HG02623 (cell line): Measurements from ENCODE around the gene TP53TG5.

Experiments used
- ATAC-seq: cut with Tn5 transposase; IDR thresholded peaks from one replicate; pipeline ENCODE4 v1.9.1; 2021; ENCODE audit warnings: moderate library complexity; ENCODE audit not compliant: unreplicated experiment

The TP53TG5 gene

DNA sequence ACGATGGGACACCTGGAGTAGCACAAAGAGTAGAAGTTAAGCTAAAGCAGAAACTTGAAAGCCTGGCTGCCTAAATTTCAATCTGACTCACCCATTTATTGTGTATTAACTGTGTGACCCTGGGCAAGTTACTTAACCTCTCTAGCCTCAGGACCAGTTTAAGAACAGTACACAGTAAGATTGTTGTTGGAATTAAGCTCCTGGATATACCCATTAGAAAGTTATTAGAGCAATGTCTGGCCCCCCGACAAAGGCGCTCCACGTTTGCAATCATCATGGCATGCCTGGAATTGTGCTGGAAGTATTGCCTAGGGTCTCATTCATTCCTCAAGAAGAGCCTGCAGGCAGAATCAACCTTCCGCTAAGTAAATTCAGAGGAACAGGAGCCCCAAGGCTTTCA, 31.3 kb downstream of the TP53TG5 start:
- no peak for ATAC-seq

GRCh38 chr20:45346291-45346718, 31.8 kb downstream of the TP53TG5 start:
- ATAC-seq = no peak

DNA sequence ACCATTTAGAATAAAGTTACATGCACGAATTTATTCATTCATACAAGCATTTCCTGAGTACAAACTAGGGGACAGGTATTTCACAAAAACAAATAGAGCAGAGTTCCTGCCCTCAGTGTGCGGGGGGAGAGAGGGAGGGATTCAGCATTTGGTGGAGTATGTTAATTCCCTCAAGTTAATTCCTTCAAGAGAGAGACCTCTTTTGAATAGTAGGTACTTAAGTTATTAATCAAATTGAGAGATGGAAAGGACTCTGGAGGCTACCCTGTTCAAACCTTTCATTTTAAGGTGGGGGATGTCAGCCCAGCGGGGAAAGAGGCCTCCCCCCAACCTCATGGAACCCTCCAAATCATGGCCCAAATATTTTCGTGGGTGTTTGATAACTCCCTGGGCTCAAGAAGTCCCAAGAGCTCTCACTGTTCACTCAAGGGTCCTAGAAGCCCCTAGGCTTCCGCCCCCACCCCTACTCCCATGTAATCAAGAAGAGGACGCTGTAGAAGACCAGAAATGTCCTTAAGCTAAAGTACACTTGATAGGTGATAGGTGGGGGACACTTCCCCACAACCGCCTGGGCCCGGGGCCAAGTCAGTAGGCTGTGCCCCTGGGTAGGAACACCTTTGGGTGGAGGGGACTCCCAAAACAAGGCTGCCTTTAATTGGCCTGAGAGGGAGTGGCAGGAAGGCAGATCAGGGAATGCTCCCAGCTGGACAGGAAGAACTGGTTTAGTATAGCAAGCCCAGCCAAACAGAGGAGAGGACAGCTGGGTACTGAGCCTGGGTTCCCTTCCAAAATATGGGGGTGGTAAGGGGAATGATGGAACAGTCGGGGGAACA, 32.8 kb downstream of the TP53TG5 start:
- no peak for ATAC-seq

DNA sequence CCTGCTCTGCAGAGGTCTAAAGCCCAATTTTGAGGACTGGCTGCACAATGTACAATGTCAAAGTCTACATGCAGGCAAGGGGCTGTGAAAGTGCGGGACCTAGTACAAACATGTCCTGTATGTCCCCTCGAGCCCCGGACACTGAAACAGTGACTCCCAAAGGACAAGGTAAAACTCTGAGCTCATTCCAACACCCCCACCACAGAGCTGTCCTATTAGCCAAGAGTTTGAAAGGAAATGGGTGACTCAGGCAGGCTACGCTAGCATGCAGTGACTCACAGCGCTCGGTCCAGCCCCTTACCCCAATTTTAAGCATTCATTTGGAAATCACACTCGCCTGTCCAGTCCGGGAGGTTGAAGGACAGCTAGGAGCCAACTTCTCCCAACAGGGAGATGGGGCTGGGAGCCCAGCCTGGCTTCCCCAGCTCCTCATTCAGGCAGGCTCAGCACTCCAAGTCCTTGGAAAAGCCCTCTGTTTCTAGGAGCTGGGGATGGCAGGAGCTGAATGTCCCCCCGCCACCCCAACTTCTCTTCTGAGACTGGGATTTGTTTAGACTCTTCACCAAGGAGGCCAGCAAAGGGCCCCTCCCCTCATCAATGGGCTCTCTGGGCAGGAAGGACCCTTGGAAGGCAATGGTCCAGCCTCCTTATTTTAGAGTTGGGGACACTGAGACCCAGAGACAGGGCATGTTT, 33.8 kb downstream of the TP53TG5 start:
- ATAC-seq = no peak

DNA sequence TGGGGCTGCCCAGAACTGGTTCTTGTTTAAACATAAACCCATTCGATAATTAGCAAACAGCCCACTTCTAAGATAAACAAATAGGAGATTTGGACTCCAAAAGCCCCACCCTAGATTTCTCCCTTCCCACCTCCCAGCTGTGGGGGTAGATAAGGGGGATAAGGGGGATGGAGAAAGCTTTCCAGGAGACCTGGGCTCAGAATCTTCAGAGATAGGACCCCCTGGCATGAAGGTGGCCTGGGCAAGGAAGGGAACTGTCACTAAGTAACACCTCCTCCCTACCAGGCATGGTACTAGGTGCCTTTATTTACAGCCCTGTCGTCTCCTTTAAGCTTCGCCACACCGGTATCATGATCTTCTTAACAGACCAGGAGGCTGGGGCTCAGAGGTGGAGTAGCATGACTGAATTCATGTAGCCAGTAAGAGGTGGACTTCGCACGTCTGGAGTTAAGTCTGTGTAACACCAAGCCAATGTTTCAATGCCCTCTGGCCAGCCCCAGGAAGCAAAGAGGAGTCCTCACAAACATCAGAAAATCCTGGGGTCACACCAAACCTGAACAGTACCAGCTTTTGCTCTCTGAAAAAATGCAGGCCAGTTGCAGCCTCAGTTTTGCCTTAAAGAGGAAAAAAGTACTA, 34.5 kb downstream of the TP53TG5 start:
- ATAC-seq = no peak

- ATAC-seq = no peak
Observed at GRCh38 chr20:45342855-45343531, 35.1 kb downstream of the TP53TG5 start.

GRCh38 chr20:45341939-45342854, 35.9 kb downstream of the TP53TG5 start:
- no peak for ATAC-seq

DNA sequence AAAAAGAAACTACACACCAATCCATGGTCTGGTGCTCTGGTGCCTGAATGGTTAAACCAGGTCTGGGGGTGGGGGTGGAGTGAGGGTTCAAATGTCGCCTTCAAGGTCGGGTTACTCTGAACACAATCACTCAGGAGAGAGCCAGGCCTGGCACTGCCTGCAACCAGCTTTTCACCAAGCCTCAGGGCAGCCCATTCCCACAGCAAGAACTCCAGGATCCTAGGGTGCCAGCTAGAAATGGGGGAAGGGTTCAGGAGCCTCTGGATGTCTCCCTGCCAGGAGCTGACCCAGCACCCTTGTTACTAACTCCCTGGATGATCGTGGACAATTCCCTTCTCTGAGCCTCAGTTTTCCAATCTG, 36.6 kb downstream of the TP53TG5 start:
- ATAC-seq = no peak

DNA sequence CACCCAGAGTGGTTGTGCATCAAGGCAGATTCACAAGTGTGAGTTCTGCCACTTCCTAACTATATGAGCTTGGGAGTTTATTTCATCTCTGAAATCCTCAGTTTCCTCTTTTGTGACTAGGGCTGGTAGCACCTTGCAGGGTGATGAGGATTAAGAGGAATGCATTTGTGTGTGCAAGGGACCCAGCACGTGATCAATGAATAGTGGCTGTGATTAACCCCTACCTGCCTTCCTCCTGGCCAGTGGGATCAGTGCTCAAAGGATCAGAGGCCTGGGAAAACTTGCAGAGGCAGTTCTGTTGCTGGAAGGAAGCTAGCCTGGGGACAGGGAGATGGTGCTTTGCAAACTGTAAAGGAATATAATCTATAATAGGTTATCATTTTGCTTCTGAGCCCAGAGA, 37.2 kb downstream of the TP53TG5 start:
- ATAC-seq = no peak

DNA sequence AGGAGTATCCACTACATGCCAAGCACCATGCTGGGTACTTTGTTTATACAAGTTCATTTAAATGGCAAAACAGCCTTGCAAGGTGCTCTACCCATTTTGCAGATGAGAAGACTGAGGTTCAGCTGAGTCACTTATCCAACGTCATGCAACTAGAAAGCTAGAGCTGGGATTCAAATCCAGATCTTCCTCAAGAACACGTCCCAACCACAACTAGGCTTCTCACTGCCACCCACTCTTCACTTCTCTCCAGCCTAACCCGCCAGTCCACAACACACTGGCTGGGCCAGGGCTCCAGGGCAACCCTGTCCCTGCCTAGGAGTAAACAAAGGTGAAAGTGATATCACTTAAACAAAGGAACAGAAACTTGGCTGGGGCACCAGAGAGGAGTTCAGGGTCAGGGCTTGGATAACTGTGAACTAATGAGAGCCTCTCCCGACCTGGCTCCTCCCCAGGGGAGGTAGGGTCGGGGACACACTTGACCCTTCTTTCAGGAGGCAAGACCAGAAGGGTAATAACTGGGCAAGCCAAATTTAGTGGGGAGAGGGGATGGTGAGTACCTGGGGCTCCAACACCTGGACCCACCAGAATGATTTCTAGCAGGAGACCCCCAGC, 37.8 kb downstream of the TP53TG5 start:
- no peak for ATAC-seq

DNA sequence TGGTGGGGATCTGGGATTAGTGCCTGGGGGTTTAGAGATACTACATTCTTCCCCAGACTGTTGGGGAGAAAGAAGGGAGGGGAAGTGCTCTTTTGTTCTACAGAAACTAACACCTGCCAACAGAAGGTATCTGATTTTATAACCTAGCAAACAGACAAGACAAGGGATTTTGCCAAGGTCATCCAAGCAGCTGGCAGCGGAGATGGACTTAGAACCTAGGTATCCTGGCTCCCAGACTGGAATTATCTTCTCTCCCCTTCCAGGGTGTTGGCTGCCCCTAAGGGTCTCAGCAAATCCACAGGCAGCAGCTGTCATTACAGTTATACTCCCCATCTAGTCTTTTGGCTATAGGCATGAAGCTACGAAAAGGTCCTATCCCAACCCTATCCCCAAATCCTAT, 38.3 kb downstream of the TP53TG5 start:
- ATAC-seq = no peak

GRCh38 chr20:45339084-45339483, 39.0 kb downstream of the TP53TG5 start:
- ATAC-seq = no peak

GRCh38 chr20:45338121-45339030, 39.7 kb downstream of the TP53TG5 start:
- ATAC-seq = no peak

- ATAC-seq = no peak
Observed at GRCh38 chr20:45337367-45338120, 40.6 kb downstream of the TP53TG5 start.

- ATAC-seq = no peak
Observed at GRCh38 chr20:45336530-45337366, 41.4 kb downstream of the TP53TG5 start.

GRCh38 chr20:45330476-45330875, 47.6 kb downstream of the TP53TG5 start:
- no peak for ATAC-seq
